Measurements from ENCODE around the gene LRRC37A2.
"Not testable (repeated sequence)": the region's sequence is repeated elsewhere in the genome, so short reads cannot be mapped to it uniquely, and the experiment has no call there.

LRRC37A2 gene

DNA sequence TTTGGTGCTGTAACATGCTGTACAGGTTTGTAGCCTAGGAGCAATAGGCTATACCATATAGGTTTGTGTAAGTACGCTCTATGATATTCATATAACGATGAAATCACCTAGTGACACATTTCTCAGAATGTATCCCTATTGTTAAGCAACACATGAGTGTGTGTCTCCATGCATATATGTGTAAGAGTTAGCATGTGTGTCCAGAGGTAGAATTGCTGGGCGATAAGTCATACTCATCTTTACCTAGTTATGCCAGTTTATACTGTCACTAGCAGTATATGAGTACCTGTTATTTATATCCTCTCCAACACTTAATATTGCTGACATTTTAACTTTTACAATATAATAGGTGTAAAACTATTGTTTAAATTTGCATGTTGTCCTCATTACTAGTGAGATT, 88.5 kb downstream of the LRRC37A2 start:
- DNase-seq, result not testable (repeated sequence)

DNA sequence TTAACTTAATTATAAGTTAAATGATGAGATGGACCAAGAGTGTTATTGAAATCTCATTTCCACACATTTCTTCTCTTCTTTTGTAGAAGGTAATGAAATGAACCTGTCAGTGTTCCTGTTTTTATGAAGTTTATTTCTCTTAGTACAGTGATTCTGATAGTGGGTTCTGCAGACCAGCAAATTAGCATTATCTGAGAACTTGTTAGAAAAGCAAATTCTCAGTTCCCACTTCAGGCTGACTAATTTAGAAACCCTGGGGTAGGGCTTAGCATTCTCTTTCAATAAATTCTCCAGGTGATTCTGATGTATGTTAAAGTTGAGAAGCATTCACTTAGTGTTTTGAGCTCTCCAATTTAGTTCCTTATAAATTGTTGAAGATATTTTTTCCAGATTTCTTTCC, 90.9 kb downstream of the LRRC37A2 start:
- DNase-seq, result not testable (repeated sequence)

Data from DMS53 (cell line).